HG02571 (cell line): ENCODE data around the gene TIMM9.
"Not testable (repeated sequence)": the region's sequence is repeated elsewhere in the genome, so short reads cannot be mapped to it uniquely, and the experiment has no call there.

Experiments
- ATAC-seq: cut with Tn5 transposase; IDR thresholded peaks from one replicate; pipeline ENCODE4 v1.9.1; 2021; ENCODE audit warnings: mild to moderate bottlenecking, moderate library complexity; ENCODE audit not compliant: unreplicated experiment

Gene TIMM9

GRCh38 chr14:58398895-58399294 is 28.4 kb downstream of the TIMM9 start:
- no peak for ATAC-seq

- ATAC-seq, result no peak
Observed at GRCh38 chr14:58398495-58398894, 28.8 kb downstream of the TIMM9 start.

GRCh38 chr14:58397156-58397555 is 30.2 kb downstream of the TIMM9 start:
- ATAC-seq, result no peak

GRCh38 chr14:58395812-58396788 is 31.2 kb downstream of the TIMM9 start, which contains the start of gene TOMM20L:
TOMM20L (plus strand) TSS chr14:58395930; CDS start chr14:58395958, 28 bp downstream.
- peak; percentile 88 for ATAC-seq

- no peak for ATAC-seq
Observed at GRCh38 chr14:58395562-58395811, 31.8 kb downstream of the TIMM9 start.

GRCh38 chr14:58390830-58391229 is 36.5 kb downstream of the TIMM9 start:
- no peak for ATAC-seq

- ATAC-seq, result no peak
Observed at GRCh38 chr14:58376791-58377190, 50.5 kb downstream of the TIMM9 start.

GRCh38 chr14:58368956-58369355 is 58.4 kb downstream of the TIMM9 start:
- no peak for ATAC-seq

GRCh38 chr14:58367296-58367695 is 60.0 kb downstream of the TIMM9 start:
- no peak for ATAC-seq

GRCh38 chr14:58364316-58364715 is 63.0 kb downstream of the TIMM9 start:
- ATAC-seq, result no peak

GRCh38 chr14:58362798-58363412 is 64.4 kb downstream of the TIMM9 start:
- no peak for ATAC-seq

GRCh38 chr14:58362272-58362671 is 65.1 kb downstream of the TIMM9 start:
- not testable (repeated sequence) for ATAC-seq
